GM18861 (cell line): ENCODE results near the gene NBPF1.
"Not testable (repeated sequence)": the region's sequence is repeated elsewhere in the genome, so short reads cannot be mapped to it uniquely, and the experiment has no call there.

ENCODE experiments used
- ATAC-seq: cut with Tn5 transposase; IDR thresholded peaks from one replicate; pipeline ENCODE4 v1.9.1; 2021; ENCODE audit not compliant: unreplicated experiment

NBPF1 gene

DNA sequence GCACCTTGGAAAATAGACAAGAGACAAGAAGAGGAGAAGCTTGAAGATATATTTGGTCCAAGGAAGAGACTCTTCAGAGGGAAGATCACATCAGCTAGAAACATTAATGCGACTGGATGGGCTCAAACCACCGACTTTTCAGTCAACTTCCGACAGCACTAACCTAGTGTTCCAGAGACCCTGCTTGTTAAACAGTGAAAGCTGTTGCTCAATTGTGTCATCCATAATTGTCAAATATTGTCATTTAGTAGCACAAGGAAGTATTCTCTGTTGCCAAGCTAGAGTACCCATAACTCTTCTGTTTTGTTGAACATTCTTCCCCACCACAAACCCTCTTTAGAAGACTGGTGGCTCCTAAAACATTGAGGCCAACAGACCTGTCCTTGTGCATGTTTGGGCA, 56.3 kb downstream of the NBPF1 start:
- ATAC-seq, result not testable (repeated sequence)

DNA sequence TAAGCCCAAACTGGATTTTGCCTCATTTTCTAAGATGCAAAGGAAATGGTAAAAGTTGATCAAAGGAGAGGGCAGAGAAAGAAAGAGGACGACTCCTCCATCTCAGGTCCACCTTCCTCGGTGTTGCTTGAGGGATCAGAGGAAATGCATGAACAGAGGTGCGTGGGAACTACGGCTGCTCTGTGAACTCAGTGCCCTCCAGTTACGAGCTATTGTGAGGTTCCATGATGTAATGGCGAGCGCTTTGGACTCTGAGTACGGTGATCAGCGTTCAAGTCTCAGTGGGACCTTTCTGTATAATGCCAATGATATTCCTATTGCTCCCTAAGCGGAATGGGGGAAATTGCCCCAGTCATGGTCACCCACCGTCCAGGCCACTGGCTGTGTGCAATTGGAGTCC, 60.1 kb downstream of the NBPF1 start:
- not testable (repeated sequence) for ATAC-seq

DNA sequence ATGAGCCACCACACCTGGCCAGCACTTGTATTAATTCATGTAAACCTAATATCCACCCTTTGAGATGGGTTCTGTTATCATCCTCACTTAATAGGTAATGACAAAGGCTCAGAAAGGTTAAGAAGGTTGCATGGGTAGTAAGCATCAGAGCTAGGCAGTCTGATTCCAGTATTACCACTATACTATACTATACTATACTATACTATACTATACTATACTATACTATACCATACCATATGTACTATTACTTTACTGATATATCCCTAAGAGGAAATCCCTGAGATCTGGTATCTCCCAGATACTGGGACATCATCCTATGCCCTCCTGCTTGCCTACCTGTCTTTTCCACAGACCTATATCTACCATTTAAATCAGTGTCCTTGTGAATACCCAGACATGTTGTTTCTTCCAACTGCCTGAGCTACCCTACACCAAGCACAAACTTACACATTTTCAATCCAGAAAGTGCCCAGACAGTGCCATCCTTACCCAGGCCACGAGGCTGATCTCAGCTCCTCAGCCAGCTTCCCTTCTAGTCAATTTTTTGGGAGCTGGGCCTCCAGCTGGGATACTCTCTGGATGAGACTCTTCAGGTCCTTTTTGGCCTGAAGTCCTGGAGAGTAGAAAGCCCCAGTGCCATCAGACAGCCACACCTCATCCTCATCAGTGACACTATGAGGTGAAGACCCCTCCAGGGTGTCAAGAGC, 63.0 kb downstream of the NBPF1 start:
- ATAC-seq, result not testable (repeated sequence)

DNA sequence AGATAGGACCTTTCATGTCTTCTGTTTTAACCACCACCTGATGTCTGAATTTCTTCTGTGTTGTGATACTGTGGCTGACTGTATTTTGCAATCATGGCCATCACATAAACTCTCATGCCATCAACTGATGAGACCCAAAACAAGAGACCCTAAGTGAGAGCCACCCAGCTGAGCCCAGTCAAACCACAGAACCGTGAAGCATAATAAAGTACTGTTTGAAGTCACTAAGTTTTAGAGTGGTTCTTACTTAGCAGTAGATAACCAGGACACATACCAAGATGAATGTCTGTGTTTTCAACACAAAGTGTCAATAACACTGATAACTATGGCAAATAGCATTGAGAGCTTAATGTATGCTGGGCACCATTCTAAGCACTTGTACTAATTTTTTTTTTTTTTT, 63.8 kb downstream of the NBPF1 start:
- ATAC-seq, result not testable (repeated sequence)

DNA sequence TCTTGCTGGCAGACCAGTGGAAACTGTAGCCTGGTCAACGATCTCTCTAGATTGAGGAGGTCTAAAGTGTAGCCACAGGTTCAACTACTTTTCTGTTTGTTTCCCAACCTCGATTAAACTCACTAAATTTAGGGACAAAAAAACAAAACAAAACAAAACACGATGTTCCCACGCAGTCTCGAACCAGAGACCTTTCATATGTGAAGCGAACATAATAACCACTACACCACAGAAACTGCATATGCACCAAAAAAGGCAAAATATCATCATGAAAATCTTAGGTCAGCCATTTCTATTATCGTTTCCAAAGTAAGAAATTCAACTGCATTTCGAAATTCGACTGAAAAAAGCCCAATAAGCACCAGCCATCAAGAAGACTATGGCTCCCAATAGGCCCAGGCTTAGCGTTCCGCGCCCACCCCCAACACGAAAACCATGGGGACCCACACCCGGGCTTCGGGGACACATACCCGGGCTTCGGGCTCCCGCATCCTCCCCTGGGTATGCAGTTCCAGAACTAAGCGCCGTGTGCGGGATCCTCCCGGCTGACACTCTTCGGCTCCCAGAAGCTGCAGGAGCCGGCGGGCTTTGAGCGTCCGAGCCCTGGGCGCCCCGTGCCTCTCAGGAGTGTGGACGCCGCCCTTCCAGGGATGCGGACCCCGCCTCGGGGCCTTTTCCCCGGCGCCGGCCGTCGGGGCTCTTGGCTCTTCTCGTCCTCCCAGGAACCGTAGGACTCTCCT, 65.7 kb downstream of the NBPF1 start:
- ATAC-seq, result not testable (repeated sequence)

DNA sequence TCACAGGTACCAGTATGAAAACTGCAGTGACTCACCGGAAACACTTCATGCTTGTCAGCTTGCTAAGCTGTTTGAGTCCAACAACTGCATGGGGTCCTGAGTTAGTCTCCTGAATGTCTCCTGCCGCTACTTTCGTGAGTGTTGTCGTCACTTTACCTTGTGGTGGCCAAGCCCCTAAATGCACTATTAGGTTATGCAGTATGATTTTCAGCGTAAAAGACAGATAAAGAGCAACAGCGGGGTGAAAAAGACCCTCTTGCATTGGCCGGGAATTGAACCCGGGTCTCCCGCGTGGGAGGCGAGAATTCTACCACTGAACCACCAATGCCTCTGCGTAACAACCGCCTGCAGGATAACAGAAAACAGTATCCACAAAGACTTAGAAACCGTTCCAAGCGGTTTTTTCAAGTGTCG, 67.7 kb downstream of the NBPF1 start:
- ATAC-seq, result not testable (repeated sequence)

DNA sequence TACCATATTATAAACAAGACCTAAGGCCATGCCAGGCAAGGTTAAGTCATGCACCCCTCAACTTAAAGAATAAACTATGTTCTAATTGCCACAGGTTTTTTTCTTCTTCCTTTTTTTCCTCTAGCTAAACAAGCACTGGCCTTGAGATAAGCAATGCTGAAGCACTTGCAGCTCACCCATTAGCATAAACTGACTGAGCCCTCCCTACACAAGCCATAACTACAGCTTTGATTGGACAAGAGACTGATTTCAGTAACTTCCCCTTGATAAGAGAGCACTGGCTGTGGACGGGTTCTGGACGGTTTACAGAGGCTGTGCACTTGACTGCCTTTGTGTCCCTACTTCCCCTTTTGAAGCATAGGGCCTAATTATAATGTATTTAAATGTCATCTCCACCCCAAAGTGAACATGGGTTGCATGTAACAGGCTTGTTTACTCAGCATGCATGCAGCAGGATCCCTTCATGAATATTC, 72.9 kb downstream of the NBPF1 start:
- ATAC-seq, result not testable (repeated sequence)

DNA sequence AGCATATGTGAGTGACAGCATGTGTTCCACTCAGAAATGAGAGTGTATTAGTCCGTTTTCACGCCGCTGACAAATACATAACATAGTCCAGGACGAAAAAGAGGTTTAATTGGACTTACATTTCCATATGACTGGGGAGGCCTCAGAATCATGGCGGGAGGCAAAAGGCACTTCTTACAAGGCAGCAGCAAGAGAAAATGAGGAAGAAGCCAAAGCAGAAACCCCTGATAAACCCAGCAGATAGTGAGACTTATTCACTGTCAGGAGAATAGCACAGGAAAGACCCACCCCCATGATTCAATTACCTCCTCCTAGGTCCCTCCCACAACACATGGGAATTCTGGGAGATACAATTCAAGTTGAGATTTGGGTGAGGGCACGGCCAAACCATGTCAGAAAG, 75.8 kb downstream of the NBPF1 start:
- ATAC-seq, result not testable (repeated sequence)

DNA sequence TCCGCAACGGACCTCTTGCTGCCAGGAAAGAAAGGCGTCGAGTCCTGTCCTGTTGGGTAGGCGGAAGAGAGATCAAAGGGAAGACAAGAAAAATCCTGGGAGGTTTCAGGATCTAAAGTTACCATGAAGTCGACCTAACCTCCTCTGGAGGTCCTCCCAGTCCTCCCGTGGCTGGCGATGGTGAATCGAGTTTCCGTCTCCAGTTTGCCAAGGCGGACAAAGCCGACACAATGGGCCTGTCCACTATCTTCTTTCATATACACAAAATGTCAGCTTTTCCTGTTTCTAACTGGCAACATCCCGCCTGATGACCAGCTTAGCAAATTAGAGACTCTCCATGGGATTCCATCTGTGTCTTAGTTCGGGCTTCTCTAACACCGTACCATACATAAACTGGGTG, 76.6 kb downstream of the NBPF1 start:
- not testable (repeated sequence) for ATAC-seq

DNA sequence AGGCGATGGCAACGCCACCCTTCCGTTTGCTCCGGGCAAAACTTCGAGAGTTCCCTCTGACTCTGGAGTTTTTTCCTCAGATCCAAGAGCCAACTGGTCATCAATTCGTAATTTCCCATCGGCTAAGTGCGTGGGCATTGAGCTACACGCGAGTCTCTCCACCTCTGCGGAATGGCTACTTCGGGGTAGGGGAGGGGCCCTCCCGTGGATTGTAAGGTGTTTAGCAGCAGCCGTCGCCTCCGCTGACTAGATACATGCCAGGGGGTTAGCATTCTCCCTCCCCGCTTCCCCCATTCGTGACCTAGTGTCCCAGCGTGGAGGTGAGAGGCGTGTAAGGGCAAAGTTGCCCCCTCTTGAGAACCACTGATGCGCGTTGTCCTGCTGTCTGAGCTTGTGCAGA, 77.5 kb downstream of the NBPF1 start:
- ATAC-seq, result not testable (repeated sequence)

DNA sequence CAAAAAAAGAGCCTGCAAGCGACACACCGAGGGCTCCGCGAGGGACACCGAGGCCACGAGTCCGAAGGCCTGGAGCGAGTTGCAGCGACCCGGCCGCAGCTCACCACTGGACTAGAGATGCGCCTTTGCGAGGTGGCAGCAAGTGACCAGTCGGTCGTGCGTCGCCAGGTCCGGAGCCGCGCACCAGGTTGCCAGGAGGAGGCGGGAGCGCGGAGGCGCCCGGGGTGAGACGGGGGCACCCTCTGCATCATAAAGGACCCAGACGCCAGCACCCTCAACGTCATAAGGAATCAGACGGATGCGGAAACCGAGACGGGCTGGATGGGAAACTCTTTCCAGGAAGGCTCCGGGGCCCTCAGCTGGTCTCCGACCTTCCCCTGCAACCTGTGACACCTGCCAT, 77.9 kb downstream of the NBPF1 start:
- ATAC-seq, result not testable (repeated sequence)

DNA sequence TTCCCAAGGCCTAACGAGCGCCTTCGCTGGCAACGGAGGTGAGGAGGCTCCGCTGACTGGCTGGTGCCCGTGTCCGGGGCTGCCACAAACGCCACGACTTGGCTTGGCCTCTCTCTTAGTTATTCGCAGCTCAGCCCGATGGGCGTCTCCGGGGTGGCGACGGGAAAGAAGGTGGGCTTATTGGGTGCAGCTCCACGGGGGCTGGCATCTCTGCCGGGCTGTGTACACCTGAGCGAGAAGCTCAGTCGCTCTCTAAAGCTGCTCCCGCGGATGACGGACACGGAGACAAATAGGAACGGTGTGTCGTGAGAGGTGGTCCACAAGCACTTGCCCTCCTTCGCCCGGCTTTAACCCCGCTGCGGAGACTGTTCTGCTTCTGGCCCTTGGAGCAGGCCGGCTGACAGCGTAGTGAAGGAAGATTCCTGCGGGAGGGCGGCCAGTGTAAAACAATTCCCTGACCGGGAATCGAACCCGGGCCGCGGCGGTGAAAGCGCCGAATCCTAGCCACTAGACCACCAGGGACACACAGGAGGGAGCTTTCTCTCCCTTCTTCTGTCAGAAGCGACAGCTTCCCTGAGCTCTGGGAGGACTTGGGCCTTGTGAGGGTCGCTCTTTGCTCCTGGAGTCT, 78.4 kb downstream of the NBPF1 start:
- ATAC-seq, result not testable (repeated sequence)

DNA sequence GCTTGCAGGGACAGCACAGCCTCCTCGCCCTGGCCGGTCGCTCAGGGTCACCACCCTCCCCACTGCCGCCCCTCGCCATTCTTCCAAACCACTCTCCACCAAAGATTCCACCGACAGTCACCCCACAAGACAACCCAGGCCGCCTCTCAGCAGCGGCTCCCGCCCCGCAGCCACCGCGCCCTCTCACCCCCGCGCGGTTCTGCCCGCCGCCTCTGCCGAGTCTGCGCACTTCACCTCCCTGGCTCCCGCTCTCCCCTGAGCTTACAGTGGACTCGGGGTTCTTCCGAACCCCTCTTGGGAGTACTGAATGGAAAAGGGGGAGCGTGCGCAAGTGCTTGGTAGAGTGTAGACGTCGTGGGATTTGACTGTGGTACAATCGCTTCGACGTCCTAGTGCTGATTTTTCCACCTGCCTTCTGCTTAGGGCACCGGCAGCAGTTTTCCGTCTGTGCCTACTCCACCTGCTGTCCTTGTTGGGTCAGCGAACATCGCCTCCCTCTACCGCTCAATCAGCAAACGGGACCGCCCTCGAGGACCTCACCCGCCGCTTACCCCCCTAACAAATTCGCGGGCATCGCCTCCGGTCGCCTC, 79.0 kb downstream of the NBPF1 start:
- ATAC-seq, result not testable (repeated sequence)

DNA sequence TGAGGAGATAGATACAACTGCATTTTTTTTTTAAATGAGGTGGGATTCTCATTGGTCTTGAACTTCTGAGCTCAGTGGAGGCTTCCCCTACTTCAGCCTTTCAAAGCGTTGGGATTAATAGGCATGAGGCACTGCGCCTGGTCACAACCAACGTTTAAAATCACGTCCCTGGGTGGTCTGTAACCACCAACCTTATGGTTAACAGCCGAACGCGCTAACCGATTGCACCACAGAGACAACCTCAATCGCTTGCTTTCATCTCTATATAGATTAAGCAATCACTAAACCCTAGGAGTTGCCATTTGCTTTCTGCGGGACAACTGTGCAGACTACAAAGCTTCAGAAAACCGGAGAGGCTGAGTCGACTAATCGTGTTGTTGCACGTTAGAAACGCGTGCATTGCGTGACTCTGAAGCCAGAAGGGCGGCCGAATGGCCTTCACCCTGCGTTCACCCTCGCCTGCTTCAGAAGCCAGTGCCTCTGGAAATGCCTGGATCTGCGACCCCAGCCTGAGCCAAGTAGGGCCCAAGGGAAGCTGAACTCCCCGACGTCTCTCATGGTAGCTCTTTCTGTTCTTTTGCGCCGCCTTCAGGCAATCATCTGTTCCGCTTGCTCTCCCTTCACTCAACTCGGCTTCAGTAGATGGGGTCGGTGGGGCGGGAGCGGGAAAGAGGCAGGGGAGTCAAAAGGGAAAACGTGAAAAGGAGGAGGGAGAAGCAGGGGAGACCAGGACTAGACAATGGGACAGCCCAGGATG, 81.0 kb downstream of the NBPF1 start:
- ATAC-seq, result not testable (repeated sequence)

DNA sequence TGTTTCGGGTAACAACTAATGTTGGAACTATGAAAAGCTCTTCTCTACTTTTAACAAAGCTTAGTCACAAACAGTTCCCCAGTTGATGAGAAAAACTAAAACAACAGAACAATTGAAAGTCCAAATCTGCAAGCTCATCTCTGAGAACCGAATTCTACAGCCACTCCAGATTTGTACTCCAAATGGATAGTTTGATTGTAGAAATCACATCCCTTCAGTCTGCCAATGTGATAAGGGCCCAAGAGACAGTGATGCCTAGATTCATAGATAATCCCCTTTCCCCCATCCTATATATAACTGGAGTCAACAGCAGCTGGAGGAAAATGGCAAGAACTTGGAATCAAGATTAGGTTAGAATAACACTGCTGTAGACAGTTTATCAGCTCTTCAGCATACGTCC, 85.0 kb downstream of the NBPF1 start:
- not testable (repeated sequence) for ATAC-seq

DNA sequence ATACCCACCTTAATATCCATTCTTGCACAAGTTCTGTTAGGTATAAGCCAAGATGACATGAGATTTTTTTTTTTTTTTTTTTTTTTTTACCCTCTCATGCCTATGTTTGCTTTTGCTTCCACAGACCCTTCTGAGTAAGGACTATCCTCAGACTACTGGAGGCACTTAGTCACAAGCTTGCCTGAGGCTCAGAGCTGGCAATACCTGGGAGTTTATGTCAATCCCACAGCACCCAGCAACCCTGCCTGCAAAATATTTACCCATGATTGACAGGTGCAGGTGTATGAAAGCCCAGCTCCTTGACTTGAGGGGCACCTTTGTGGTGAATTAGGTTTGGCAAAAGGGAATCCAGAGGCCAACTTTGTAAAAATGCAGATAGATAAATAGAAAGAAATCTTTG, 87.6 kb downstream of the NBPF1 start:
- not testable (repeated sequence) for ATAC-seq

DNA sequence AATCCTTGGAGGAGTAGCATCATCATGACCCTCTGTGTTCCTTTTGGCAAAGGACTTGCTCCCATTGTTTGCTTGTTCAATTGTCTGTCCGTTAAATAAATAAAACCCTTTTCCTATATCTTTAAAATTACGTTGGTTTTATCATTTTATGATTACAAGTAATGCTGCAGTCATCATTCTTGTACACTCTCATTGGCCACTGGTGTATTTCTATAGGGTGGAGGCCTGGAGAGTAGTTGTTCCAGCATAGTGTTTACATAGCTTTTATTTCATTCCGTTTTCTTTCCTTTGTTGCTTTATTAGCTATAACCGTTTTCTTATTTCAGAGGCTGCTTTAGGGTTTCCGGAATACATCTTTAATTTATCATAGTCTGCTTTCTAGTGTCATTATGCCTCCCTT, 91.7 kb downstream of the NBPF1 start:
- ATAC-seq, result not testable (repeated sequence)

DNA sequence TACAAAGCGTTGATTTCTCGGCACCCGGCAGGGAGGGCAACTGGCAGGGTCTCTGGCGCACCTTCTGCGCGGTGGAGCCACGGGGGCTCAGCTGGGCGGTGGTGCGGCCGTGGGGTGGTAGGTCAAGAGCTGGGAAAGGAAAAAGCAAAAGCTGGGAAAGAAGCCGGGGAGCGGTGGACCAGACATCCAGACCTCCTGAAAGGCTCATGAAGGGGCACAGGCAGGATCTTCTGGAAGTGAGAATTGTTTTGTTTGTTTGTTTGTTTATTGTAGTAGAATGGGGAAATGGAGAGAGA, 92.1 kb downstream of the NBPF1 start:
- ATAC-seq, result no peak

DNA sequence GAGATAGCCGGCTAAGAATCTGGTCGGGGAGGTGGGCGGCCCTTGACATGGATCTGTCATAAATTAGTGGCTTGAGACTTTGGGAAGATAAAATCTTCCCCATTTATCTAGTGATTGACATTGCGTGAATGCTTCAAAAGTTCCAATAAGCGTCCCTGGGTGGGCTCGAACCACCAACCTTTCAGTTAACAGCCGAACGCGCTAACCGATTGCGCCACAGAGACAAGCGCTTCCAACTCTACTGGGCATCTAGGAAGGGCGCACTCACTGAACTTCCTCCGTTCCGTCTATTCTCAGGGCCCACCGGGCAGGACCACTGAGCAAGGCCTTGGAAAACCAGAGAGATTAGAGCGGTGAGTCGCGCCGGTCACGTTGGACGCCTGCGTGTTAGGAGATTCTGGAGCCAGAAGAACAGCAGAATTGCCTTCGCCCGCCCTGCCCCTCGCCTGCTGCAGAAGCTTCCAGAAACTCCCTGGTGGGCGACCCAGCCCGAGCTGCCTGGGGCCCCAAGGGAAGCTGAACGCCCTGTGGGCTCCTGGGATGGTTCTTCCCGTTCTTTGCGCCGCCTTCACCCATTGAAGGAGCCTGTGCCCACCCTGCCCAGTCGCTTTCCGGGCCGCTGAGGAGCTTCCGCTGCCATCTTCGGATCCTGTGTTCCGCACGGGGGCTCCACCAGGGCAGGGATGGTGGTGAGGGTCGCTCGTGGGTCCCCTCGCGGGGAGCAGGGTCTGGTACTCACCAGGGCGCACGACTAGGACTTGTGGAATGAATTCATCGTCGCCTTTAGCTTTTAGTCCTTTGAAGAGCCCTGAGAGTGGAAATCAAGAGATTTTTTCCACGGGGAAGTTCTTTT, 92.7 kb downstream of the NBPF1 start:
- not testable (repeated sequence) for ATAC-seq
